A673 (cell line): ENCODE measurements around the gene SAMD3.

Experiments
- EZH2 ChIP-seq: fragments of 200-600 bp; sonication (generic); IDR thresholded peaks from 2 replicates; pipeline ENCODE4 v1.6.1; 2017; ENCODE audit warnings: borderline replicate concordance, low read depth, mild to moderate bottlenecking, mixed read lengths, antibody characterized with exemption, low read length; ENCODE audit not compliant: poor library complexity, severe bottlenecking
- TF ChIP-seq, protein P1 (sequence below): fragments of 300-800, 200-600 bp; sonication (generic); conservative IDR thresholded peaks from 2 replicates; pipeline ENCODE4 v1.5.1; 2017; ENCODE audit warnings: low read depth, mild to moderate bottlenecking, antibody characterized with exemption, low read length, moderate library complexity, mixed read lengths

DNA sequence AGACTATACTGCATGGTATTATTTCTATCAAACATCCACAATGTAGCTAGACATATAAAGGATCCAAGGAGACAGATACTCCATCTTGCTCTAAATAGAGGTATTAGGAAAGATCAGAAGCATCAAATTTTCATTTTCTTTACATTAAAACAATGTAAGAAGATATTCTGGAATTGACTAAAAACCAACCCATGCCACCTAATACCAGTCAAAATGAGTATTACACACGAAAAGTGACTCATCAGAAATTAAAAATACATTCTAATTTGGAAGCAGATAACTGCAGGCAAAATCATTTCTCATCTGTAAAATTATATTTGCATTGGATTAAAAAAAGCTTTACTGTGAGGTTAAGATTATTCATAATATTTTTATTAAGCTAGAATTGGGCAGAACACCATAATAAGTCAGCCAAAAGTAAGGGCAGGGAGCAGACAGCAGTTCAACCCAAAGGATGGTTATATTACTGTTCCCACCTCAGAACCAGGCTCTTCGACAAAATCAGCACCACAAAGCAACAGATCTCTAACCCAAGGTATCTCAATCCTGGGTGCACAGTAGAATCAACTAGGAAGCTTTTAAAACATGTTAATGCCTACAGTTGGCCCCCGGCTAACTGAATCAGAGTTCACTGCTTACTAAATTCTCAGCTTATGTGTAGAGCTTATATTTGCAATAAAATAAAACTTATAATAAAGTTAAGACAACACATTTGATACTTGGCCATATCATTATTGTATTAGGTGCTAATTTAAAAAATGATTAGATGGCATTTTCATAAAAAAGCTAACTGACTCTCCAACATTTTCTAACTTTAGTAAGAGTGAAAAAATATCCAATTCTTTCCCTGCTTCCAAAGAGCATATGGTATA lies 35.2 kb downstream of the SAMD3 start:
- TF ChIP-seq, protein P1, sequence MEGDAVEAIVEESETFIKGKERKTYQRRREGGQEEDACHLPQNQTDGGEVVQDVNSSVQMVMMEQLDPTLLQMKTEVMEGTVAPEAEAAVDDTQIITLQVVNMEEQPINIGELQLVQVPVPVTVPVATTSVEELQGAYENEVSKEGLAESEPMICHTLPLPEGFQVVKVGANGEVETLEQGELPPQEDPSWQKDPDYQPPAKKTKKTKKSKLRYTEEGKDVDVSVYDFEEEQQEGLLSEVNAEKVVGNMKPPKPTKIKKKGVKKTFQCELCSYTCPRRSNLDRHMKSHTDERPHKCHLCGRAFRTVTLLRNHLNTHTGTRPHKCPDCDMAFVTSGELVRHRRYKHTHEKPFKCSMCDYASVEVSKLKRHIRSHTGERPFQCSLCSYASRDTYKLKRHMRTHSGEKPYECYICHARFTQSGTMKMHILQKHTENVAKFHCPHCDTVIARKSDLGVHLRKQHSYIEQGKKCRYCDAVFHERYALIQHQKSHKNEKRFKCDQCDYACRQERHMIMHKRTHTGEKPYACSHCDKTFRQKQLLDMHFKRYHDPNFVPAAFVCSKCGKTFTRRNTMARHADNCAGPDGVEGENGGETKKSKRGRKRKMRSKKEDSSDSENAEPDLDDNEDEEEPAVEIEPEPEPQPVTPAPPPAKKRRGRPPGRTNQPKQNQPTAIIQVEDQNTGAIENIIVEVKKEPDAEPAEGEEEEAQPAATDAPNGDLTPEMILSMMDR, result no peak
- TF ChIP-seq EZH2, result no peak
